HG03457 (cell line): Measurements from ENCODE around the gene GNB1.
"Not testable (repeated sequence)": the region's sequence is repeated elsewhere in the genome, so short reads cannot be mapped to it uniquely, and the experiment has no call there.

Source experiments
- ATAC-seq: cut with Tn5 transposase; IDR thresholded peaks from one replicate; pipeline ENCODE4 v1.9.1; 2021; ENCODE audit warnings: moderate number of reproducible peaks; ENCODE audit not compliant: unreplicated experiment

The GNB1 gene

GRCh38 chr1:1752190-1752589, 138.7 kb downstream of the GNB1 start:
- ATAC-seq = no peak

GRCh38 chr1:1749941-1750340, 140.9 kb downstream of the GNB1 start:
- not testable (repeated sequence) for ATAC-seq

GRCh38 chr1:1748686-1749321, 142.1 kb downstream of the GNB1 start:
- no peak for ATAC-seq

GRCh38 chr1:1746566-1746909, 144.3 kb downstream of the GNB1 start:
- ATAC-seq = peak; percentile 72

- peak; percentile 47 for ATAC-seq
Measured at GRCh38 chr1:1745651-1746565, 145.0 kb downstream of the GNB1 start.

GRCh38 chr1:1742529-1742928, 148.4 kb downstream of the GNB1 start:
- not testable (repeated sequence) for ATAC-seq

GRCh38 chr1:1741013-1741412, 149.9 kb downstream of the GNB1 start:
- not testable (repeated sequence) for ATAC-seq

GRCh38 chr1:1738799-1739337, 152.0 kb downstream of the GNB1 start:
- ATAC-seq = not testable (repeated sequence)

GRCh38 chr1:1737675-1738590, 153.0 kb downstream of the GNB1 start:
- not testable (repeated sequence) for ATAC-seq
